Measurements from ENCODE around the gene COX7A2L. TPM values are rescaled to one million over a fixed set of nuclear protein-coding genes. Genes with fewer than 3 reads are reported as not detected.

The COX7A2L gene
- total and polyA plus RNA-seq, 9 of the 15 experiments (the other 6 are each of a cell fraction or from before 2014, with no cell fraction given): 118 to 481 (median 163) TPM

GRCh38 chr2:42359965-42360483 is 993 bp downstream of the COX7A2L start (continued):
- TF ChIP-seq CEBPB (tag; IDR thresholded peaks at IDR 0.05) (peak; percentile 94), TFAP4 (CRISPR knock-in tag; IDR thresholded peaks at IDR 0.05; ENCODE audit: borderline replicate concordance) (0 out of 2 replicates have a peak, but pooled peaks have one; percentile 27), L3MBTL2 (IDR thresholded peaks at IDR 0.05) (peak; percentile 50), FOXO4 (CRISPR knock-in tag; IDR thresholded peaks at IDR 0.05) (no peak), TAL1 (IDR thresholded peaks at IDR 0.05) (peak; percentile 94), ETS1 (conservative IDR thresholded peaks at IDR 0.05; ENCODE audit: control insufficient read depth, low read depth, low read length) (peak; percentile 63; the same call in 1 of the 2 replicates), KAT2B (IDR thresholded peaks at IDR 0.05; ENCODE audit: low read depth, low read length) (no peak), ZNF175 (CRISPR knock-in tag; IDR thresholded peaks at IDR 0.05; ENCODE audit: low read depth) (peak; percentile 65; the same call in 1 of the 2 replicates), MEIS2 (IDR thresholded peaks at IDR 0.05; ENCODE audit: partially characterized antibody) (peak; percentile 45), ZNF444 (CRISPR knock-in tag; IDR thresholded peaks at IDR 0.05) (no peak), AFF4 (CRISPR knock-in tag; IDR thresholded peaks at IDR 0.05) (0 out of 2 replicates have a peak, but pooled peaks have one; percentile 54), ELF2 (CRISPR knock-in tag; IDR thresholded peaks at IDR 0.05) (no peak), CREB1 (IDR thresholded peaks at IDR 0.05) (peak; percentile 59; the same call in 1 of the 2 replicates), CREB1 (CRISPR knock-in tag; IDR thresholded peaks at IDR 0.05) (no peak), HDAC3 (IDR thresholded peaks at IDR 0.05; ENCODE audit: borderline replicate concordance, partially characterized antibody) (peak; percentile 77), E2F3 (CRISPR knock-in tag; IDR thresholded peaks at IDR 0.05) (no peak), DPF2 (IDR thresholded peaks at IDR 0.05) (peak; percentile 81), SMARCE1 (IDR thresholded peaks at IDR 0.05) (peak; percentile 55; the same call in 1 of the 2 replicates), RNF2 (IDR thresholded peaks at IDR 0.05) (peak; percentile 81), ZNF766 (CRISPR knock-in tag; conservative IDR thresholded peaks at IDR 0.05) (peak; percentile 26; the same call in 1 of the 2 replicates), STAT5A (IDR thresholded peaks at IDR 0.05; ENCODE audit: borderline replicate concordance, low read length) (peak; percentile 87), TBL1XR1 (IDR thresholded peaks at IDR 0.05; ENCODE audit: low read length in 2 of 2) (peak in 1 of 2 experiments; percentile 69; a peak in 2 of 4 replicates), POLR3G (IDR thresholded peaks at IDR 0.05; ENCODE audit: extremely low read depth, insufficient read length, insufficient replicate concordance) (no peak), MCM5 (IDR thresholded peaks at IDR 0.05; ENCODE audit: low read depth) (no peak)
